ENCODE results near the gene SENP2.
"Not testable (repeated sequence)": the region's sequence is repeated elsewhere in the genome, so short reads cannot be mapped to it uniquely, and the experiment has no call there.

The SENP2 gene

DNA sequence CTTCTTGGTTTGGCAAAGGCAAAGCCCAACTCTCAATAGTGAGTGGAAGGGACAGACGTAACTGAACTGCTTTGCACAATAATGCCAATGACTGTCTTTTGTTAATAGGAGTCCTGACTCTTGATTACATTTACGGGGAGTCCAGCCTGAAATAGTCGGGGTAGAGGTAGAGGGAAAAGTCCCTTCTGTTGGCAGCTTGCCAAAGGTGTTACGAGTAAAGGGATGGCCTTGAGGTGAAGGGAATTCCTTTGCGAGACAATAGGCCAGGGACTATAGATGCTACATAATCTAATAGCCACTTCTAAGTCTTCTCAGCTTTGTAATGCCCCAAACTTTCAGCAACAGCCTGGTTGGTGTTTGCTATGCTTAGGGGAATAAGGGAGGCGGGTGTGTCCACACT, 2.2 kb upstream of the SENP2 start:
- DNase-seq (ENCODE audit: low read depth) = no peak

DNA sequence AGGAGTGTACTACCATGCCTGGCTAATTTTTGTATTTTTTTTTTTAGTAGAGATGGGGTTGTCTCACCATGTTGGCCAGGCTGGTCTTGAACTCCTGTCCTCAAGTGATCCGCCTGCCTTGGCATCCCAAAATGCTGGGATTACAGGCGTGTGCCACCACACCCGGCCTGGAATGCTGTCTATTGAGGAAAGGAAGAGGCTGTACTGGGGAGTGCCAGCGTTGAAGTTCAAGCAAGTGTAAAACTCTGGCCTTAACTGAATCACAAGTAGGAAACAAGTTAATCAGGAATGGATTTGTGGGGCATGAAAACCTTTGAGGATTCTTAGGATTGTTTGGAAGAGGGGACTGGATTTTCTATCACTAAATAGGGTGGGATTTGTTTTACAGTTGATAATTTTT, 1.4 kb upstream of the SENP2 start:
- no peak overlapping the region for H3K4me3 ChIP-seq (ENCODE audit: low read depth, low read length)
- DNase-seq (ENCODE audit: low read depth) = no peak

More for the DNA sequence above, 2.2 kb upstream of the SENP2 start:
- no peak overlapping the region for H3K4me3 ChIP-seq (ENCODE audit: low read depth, low read length)

DNA sequence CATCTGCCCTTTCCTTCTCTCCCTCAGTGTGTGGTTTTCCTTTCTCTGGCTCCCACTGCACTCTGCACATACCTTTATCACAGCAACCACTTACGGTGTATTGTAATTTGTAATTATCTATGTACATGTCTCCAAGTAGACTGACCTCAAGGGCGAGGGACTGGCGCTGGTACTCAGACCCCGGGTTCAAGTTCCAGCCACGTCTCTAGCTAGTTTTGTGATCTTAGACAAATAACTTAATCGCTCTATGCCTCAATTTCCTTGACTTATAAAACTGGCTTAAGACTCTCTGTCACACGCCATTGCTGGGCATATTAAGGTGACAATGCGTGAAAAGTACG, 607 bp upstream of the SENP2 start:
- H3K4me3 ChIP-seq (ENCODE audit: low read depth, low read length) = peak overlapping the region; percentile 69
- DNase-seq (ENCODE audit: low read depth) = no peak

DNA sequence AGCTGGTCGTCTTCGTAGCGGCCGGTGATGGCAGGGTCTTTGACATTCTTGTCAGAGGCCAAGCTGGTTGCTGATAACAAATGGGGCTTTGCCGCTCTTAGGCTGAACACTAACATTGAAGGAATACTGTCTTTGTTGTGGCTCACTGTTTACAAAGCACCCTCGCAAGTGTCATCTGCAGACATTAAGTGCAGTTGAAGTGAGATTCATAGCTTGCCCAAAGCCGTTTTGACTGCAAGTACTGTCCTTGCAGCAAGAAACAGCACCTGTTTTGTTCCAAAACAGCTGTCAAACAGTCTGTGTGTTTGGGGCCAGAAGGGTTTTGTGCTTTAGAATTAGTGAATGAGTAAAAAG, 568 bp downstream of the SENP2 start:
- H3K4me3 ChIP-seq (ENCODE audit: low read depth, low read length) = peak overlapping the region; percentile 69
- DNase-seq (ENCODE audit: low read depth) = peak; percentile 1

DNA sequence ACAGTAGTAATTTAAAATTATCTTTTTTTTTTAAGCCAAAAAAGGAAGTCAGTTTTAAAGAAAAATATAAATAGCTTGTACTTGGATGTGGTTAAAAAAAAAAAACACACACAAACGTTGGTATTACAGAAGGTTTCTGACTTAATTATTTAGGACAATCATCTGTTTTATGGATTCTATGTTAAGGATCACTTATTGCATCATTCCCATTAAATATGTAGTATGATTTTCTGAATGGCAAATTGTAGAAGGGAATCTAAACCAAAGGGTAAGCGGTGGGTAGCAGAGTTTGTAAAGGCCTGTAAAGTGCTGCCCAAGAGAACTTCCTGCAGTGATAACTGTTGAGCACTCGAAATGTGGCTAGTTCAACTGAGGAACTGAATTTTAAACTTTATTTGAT, 8.0 kb downstream of the SENP2 start:
- H3K4me3 ChIP-seq (ENCODE audit: low read depth, low read length) = no peak overlapping the region
- no peak for DNase-seq (ENCODE audit: low read depth)

DNA sequence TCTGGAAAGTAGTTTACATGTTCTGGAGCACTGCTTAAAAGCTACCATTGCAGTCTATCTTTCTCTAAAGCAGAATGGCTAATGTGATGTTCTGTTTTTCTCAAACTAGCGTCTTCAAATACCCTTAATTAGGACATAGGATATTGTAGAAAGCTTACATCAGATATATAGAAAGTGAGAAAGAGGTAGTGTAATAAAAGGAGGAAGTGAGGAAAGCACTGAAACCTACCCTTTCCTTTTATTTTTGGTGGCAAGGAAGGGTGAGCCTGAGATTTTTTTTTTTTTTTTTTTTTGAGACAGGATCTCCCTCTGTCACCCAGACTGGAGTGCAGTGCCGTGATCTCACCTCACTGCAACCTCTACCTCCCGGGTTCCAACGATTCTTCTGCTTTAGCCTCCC, 9.4 kb downstream of the SENP2 start:
- no peak for DNase-seq (ENCODE audit: low read depth)
- no peak overlapping the region for H3K4me3 ChIP-seq (ENCODE audit: low read depth, low read length)

DNA sequence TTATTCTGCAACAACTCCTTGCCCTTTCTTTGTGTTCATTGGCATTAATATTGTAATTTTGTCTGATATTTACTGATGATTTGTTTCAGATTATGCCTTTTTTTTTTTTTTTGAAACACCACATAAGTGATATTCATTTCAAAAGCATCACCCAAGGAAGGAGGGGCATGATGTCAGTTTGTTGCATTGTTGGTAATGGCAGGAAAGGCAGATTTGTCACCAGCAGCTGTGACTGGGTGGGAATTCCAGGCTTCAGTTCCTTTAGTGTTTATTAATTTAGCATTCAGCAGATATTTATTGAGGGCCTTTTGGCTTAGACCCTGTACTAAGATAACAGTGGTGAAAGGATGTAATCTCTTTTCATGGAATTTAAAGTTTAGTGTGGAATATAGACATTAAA, 19.5 kb downstream of the SENP2 start:
- H3K4me3 ChIP-seq (ENCODE audit: low read depth, low read length) = no peak overlapping the region
- DNase-seq (ENCODE audit: low read depth) = no peak

DNA sequence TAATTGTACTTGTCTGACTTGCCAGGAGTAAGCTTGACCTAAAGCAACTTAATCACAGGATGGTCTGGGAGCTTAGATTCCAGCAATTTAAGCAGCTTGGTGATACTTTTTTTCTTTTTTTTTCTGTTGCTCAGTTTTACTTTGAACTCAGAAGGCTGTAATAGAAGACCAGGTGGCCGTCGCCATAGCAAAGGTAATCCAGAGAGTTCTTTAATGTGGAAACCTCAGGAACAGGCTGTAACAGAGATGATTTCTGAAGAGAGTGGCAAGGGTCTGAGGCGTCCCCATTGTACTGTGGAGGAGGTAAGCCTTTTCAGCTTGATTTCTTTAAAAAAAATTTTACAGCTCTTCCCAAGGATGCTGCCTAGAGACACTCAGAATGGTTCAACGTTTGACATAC, 20.1 kb downstream of the SENP2 start:
- no peak overlapping the region for H3K4me3 ChIP-seq (ENCODE audit: low read depth, low read length)
- no peak for DNase-seq (ENCODE audit: low read depth)

DNA sequence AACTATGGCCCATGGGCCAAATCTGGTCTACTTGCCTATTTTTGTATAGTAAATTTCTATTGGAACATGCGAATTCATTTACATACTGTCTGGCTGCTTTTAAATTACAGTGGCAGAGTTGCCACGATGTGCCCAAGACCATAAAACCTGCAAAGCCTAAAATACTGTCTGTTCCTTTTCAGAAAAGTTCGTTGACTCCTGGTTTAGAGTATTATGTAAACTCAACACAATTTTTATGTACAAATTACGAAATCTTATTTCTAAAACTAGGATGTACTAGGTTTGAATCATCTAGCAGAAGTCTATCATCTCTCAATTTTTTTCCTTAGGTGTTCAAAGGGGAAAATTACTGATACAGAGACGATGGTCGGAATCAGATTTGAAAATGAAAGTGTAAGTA, 26.9 kb downstream of the SENP2 start:
- no peak for DNase-seq (ENCODE audit: low read depth)
- H3K4me3 ChIP-seq (ENCODE audit: low read depth, low read length) = no peak overlapping the region

DNA sequence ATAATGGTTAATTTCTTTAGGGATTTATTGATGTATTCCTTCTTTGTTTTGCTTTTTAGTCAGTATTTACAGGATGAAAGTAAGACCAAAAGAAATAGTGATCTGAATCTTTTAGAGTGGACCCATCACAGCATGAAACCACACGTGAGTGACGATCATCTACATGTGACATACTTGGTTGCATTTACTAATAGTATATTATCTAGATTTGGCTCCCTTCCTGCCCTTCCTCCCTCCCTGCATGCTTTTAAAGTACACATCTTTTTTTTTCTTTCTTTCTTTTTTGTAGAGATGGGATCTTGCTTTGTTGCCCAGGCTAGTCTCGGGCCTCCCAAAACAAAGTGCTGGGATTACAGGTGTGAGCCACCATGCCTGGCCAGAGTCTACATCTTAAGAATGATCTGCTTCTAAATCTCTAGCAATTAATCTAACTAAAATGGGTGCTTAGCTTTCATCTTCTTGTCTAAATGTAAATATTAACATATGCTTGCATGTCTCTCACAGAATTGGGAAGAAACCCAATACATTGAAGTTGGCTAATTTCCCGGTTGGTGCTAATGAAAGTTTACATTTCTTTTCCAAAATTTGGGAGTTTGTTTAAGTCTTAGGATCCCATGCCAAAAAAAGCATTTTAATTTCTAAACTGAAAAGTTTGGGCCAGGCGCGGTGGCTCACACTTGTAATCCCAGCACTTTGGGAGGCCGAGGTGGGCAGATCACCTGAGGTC, 38.0 kb downstream of the SENP2 start:
- no peak overlapping the region for H3K4me3 ChIP-seq (ENCODE audit: low read depth, low read length)
- DNase-seq (ENCODE audit: low read depth) = no peak

DNA sequence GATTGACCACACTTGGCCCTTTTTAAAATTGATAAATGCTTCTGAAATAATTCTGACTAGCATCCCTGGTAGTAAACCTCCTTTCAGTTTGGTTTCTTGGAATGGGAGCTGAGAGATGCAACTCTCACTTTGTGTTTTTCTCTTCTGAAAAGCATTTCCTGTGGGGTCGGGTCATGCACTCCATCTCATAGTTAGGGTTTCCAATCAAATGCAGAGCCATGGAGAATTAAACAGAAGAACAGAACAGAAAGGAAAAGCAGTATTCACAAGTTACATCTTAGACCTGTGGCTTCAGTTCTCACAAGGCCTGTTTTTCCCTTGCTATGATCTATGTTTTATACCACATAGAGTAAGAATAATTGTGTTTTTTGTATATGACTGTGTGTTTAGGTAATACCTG, 39.7 kb downstream of the SENP2 start:
- no peak for DNase-seq (ENCODE audit: low read depth)
- H3K4me3 ChIP-seq (ENCODE audit: low read depth, low read length) = no peak overlapping the region

DNA sequence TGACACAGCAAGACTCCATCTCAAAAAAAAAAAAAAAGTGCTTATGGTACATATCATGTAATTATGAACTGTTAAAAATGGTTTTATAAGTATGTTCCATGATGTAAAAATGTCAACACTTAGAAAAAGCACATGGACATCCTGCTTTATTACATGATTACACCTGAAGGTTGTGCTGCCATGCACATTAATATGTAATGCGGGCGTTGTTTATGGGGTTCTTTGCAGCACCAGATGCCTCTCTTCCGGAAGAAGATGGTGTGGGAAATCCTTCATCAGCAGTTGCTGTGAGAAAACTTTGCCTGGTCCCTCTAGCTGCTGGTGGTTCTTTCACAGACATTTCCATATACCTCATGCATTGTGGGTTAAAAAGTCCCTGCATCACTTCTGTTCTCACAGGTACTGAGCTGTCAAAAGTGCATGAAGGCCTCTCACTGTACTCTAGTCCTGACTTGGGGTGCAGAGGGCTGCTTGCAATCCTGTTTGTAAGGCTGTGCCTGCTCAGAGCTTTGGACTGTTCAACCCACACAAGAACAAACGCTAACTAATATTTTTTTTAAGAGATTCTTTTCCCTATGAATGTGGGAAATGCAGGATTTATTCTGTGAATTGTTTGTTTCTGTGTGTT, 43.6 kb downstream of the SENP2 start:
- DNase-seq (ENCODE audit: low read depth) = no peak
- H3K4me3 ChIP-seq (ENCODE audit: low read depth, low read length) = no peak overlapping the region

DNA sequence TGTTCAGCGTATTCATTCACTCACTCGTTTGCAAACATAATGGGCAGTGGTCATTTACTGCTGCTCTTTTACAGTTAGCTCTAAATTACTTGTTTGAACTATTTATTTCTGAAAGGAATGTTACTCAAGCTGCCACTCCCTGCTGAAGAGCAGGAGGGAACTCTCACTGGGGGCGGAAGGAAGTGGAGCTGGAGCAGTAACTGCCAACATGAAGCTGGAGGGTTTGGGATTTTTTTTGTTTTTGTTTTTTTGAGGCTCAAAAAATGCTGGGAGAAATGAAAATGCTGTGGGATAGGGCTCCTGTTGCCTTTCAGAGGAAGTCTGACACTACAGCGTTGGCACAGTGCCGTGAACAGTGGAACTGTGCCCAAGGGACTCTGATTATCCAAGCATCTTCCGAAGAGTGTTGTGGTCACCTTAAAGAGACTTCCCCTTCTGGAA, 44.1 kb downstream of the SENP2 start:
- no peak for DNase-seq (ENCODE audit: low read depth)
- no peak overlapping the region for H3K4me3 ChIP-seq (ENCODE audit: low read depth, low read length)

DNA sequence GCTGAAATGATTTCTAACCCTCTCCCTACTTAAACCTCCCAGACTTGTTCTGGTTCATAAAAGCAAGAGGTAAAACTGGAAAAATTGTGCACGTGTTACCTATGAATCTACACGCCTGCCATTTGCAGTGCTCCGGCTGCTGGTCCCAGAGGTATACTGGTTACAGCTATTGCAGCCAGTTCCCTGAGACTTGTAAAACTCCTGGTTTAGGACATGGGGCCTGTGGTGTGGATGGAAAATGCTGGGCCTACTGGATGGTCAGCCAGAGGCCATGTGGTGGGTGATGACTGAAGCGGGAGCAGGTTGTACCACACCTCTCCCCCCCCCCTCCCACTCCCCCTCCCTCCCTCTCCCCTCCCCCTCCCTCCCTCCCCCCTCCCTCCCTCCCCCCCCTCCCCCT, 45.0 kb downstream of the SENP2 start:
- no peak overlapping the region for H3K4me3 ChIP-seq (ENCODE audit: low read depth, low read length)
- no peak for DNase-seq (ENCODE audit: low read depth)

DNA sequence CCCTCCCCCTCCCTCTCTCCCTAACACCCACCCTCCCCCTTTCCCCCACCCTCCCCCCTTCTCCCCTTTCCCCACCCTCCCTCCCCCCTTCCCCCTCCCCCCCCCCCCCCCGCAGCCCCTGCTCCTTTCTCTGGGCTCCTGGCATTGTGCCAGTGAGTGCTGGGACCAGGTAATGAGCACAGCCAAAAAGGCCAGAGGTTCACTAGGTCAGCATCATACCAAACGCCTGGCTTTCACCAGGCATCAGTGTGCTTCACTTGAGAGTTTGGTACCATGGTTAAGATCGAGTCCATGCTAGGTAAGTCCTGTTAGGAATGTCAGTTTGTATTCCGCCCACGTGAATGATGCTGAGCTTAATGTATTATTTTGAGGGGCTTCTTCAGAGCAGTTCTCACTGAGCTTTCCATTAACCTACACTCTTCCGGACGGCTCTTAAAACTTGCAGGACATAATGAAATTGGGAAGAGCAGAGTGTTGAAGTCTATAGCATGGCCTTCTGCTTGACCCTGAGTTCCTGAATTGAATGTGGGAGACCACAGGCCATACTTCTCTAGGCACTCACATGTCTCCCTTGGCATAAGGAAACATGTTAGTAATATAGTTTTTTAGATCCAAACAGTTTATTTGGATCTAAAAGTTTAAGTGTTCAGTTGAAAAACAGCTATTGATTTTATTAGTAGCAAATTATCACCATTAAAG, 45.6 kb downstream of the SENP2 start:
- no peak overlapping the region for H3K4me3 ChIP-seq (ENCODE audit: low read depth, low read length)

DNA sequence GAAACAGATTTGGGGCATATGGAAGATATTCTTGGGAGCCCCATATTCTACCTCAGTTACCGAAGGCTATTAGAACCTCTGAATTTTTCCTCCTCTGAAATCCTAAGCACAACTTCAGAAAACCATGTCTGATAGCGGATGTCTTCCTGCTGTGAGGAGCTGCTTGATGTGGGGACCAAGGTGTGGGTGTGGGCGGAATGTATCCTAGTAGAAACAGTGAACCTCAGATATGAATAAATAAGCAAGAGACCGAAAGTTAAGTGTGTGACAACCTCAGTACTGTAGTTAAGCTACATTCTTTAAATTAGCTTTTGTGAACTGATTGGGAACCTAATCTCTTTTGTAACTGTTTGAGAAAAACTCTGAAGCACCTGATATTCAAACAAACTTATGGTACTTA, 46.9 kb downstream of the SENP2 start:
- no peak overlapping the region for H3K4me3 ChIP-seq (ENCODE audit: low read depth, low read length)
- DNase-seq (ENCODE audit: low read depth) = no peak

More for the DNA sequence above, 45.6 kb downstream of the SENP2 start:
- DNase-seq (ENCODE audit: low read depth) = no peak

DNA sequence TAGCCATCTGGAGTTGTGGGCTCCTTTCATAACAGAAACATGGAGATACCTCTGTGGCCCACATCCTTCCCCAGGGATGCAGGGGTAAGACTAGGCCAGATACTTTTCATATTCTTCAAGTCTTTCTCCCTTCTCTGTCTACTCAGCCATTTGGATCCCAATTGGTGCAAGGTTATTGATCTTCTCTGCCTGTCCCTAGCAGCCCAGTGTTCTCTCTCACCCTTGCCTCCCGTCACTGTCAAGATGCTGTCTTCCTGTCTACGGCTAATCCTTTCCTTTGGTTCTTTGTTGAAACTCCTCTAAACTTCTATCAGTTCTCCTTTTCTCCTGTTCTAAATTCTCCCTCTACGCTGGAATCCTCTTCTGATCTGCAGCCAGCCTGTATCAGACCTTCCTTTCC, 51.3 kb downstream of the SENP2 start:
- no peak overlapping the region for H3K4me3 ChIP-seq (ENCODE audit: low read depth, low read length)
- no peak for DNase-seq (ENCODE audit: low read depth)

DNA sequence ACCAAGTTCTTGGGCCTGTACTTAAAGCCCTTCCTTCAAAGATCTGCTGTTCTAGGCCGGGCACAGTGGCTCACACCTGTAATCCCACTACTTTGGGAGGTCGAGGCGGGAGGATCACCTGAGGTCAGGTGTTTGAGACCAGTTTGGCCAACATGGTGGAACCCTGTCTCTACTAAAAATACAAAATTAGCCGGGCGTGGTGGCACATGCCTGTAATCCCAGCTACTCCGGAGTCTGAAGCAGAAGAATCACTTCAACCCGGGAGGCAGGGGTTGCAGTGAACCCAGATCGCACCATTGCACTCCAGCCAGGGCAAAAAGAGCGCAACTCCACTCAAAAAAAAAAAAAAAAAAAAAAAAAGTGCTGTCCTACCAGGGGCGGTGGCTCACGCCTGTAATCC, 52.6 kb downstream of the SENP2 start:
- H3K4me3 ChIP-seq (ENCODE audit: low read depth, low read length); DNase-seq (ENCODE audit: low read depth): not testable (repeated sequence)

DNA sequence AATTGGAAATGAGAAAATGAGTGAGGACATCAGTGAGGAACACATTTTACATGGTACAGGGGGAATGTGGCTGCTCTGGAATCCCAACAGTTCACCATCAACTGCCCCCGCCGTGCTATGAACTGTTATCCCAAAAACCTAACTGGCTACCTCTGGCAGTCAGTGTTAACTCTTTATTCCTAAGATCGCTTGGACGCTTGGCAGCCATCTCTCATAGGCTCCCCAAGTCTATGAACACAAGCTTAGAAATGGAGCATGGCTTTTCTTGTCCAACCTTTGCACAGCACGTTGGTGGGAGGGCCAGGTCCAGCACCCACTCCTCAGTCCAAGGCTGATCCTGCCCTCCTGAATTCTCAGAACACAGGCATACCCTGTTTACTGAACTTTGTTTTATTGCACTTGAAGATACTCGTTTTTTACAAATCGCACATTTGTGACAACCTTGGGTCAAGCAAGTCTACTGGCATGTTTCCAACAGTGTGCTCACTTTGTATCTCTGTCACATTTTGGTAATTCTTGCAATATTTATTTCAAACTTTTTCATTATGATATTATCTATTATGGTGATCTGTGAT, 53.6 kb downstream of the SENP2 start:
- no peak for DNase-seq (ENCODE audit: low read depth)
- H3K4me3 ChIP-seq (ENCODE audit: low read depth, low read length) = no peak overlapping the region

DNA sequence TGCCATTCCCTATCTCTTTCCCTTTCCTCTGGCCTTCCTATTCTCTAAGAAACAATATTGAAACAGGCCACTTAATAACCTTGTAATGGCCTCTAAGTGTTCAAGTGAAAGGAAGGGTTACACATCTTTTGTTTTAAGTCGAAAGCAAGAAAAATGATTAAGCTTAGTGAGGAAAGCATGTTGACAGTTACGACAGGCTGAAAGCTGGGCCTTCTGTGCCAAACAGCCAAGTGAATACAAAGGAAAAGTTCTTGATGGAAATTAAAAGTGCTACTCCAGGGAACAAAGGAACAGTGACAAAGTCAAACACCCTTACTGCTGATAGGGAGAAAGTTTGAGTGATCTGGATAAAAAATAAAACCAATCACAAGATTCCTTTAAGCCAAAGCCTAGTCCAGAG, 54.2 kb downstream of the SENP2 start:
- no peak overlapping the region for H3K4me3 ChIP-seq (ENCODE audit: low read depth, low read length)
- no peak for DNase-seq (ENCODE audit: low read depth)

DNA sequence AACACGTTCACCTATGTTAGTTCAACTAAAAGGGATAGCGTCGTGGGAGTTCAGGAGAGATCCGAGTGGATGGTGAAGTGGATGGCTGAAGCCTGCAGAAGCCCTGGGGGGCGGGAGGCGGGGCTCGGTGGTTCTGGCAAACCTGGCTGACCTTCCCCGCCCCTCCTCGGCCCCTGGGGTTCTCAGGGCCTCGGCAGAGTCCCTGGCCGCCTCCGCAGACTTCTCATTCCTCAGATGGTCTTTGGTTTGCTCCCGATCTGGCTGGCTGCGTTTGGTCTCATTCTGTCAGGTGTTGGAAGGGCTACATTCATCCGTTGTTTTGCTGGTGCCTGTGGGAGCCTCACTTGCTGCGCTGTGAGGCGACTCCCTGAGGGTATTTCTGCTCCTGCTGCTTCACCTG, 59.1 kb downstream of the SENP2 start:
- not testable (repeated sequence) for H3K4me3 ChIP-seq (ENCODE audit: low read depth, low read length); DNase-seq (ENCODE audit: low read depth)
